B cell (primary cell): ENCODE data around the gene DNM1.

ENCODE experiments used
- EZH2 ChIP-seq: IDR thresholded peaks from 2 replicates; pipeline ENCODE4 v1.6.1; 2012; ENCODE audit warnings: borderline replicate concordance, low read depth, mild to moderate bottlenecking, moderate library complexity, low read length; ENCODE audit not compliant: insufficient read depth, poor library complexity, severe bottlenecking
- TF ChIP-seq, protein P1 (sequence below): fragments of 200-600 bp; IDR thresholded peaks from one replicate; pipeline ENCODE4 v1.8.0; 2022; ENCODE audit warnings: antibody characterized with exemption, mild to moderate bottlenecking

DNA sequence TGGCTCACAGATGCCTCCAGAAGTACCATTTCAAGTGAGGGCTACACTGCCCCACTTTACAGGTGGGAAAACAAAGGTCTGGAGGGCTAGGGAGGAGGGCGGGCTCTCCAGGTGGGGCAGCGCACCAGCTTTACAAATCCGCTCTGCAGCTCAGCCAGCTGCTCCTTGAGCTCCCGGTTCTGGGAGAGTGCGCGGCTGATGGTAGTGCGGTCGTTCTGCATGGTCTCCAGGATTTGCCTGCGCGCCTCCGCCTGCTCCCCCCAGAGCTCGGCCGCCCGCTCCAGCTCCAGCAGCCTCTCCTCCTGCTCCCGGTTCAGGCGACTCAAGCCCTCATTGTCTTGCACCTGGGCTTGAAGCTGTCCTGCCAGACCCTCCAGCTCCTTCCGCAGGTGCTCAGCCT, 57.2 kb downstream of the DNM1 start:
- TF ChIP-seq, protein P1, sequence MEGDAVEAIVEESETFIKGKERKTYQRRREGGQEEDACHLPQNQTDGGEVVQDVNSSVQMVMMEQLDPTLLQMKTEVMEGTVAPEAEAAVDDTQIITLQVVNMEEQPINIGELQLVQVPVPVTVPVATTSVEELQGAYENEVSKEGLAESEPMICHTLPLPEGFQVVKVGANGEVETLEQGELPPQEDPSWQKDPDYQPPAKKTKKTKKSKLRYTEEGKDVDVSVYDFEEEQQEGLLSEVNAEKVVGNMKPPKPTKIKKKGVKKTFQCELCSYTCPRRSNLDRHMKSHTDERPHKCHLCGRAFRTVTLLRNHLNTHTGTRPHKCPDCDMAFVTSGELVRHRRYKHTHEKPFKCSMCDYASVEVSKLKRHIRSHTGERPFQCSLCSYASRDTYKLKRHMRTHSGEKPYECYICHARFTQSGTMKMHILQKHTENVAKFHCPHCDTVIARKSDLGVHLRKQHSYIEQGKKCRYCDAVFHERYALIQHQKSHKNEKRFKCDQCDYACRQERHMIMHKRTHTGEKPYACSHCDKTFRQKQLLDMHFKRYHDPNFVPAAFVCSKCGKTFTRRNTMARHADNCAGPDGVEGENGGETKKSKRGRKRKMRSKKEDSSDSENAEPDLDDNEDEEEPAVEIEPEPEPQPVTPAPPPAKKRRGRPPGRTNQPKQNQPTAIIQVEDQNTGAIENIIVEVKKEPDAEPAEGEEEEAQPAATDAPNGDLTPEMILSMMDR: no peak
- TF ChIP-seq EZH2: no peak
